SU-DHL-6 (cell line): ENCODE data around the gene PLN.

Experiments
- EZH2phosphoT487 ChIP-seq: fragments of 200-600 bp; sonication (generic), shearing (Covaris generic); conservative IDR thresholded peaks from 2 replicates; pipeline ENCODE4 v1.6.1; 2018; ENCODE audit warnings: mild to moderate bottlenecking, antibody characterized with exemption, low read length, moderate library complexity, mixed read lengths
- TF ChIP-seq, protein P1 (sequence below): fragments of 200-600 bp; sonication (generic); IDR thresholded peaks from one replicate; pipeline ENCODE4 v1.5.1; 2017; ENCODE audit warnings: antibody characterized with exemption, mild to moderate bottlenecking, low read length, moderate library complexity; ENCODE audit not compliant: insufficient read depth, poor library complexity, severe bottlenecking

DNA sequence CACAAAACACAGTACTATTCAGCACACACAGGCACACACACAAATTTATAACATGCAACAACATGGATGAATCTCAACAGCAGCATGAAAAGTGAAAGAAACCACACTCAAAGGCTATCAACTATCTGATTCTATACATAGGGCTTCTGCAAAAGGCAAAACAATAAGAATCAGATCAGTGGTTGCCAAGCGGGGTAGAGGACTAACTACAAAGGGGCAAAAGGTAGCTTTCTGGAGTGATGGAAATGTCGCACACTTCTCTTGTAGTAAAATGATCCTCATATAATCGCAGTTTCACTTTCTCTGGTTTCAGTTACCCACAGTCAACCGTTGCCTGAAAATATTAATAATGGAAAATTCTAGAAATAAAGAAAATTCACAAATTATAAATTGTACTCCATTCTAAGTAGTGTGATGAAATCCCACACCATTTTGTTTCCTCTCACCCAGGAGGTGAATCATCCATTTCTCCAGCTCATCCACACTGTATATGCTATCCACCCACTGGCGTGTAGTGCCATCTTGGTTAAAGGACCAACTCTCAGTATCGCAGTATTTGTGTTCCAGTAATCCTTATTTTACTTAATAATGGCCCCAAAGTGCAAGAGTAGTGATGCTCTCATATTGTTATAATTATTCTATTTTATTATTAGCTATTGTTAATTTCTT, 12.8 kb upstream of the PLN start:
- TF ChIP-seq, protein P1, sequence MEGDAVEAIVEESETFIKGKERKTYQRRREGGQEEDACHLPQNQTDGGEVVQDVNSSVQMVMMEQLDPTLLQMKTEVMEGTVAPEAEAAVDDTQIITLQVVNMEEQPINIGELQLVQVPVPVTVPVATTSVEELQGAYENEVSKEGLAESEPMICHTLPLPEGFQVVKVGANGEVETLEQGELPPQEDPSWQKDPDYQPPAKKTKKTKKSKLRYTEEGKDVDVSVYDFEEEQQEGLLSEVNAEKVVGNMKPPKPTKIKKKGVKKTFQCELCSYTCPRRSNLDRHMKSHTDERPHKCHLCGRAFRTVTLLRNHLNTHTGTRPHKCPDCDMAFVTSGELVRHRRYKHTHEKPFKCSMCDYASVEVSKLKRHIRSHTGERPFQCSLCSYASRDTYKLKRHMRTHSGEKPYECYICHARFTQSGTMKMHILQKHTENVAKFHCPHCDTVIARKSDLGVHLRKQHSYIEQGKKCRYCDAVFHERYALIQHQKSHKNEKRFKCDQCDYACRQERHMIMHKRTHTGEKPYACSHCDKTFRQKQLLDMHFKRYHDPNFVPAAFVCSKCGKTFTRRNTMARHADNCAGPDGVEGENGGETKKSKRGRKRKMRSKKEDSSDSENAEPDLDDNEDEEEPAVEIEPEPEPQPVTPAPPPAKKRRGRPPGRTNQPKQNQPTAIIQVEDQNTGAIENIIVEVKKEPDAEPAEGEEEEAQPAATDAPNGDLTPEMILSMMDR: no peak
- TF ChIP-seq EZH2phosphoT487: no peak
